Gastrocnemius medialis (tissue), 4 donors: ENCODE measurements around the gene OR10A4.

Source experiments
- CTCF ChIP-seq, 5 experiments: fragments of 450-650 bp in 3 of 5; fragments of 200-600 bp in 2 of 5; sonication (generic) in 2 of 5; IDR thresholded peaks in 4 of 5; conservative IDR thresholded peaks in 1 of 5; 1 replicate in 4 of 5; 2 replicates in 1 of 5; pipeline ENCODE4 v1.5.1; 2016 to 2019; ENCODE audit warnings: antibody characterized with exemption in 5 of 5, mild to moderate bottlenecking in 3 of 5, moderate library complexity in 3 of 5
- POLR2A ChIP-seq, 2 donors: fragments of 450-650 bp; IDR thresholded peaks; one replicate each; pipeline ENCODE4 v1.6.1; 2017; ENCODE audit warnings: antibody characterized with exemption in 2 of 2, mild to moderate bottlenecking in 2 of 2, moderate library complexity in 2 of 2

GRCh38 chr11:6920702-6921101, 44.3 kb downstream of the OR10A4 start, which contains the start of gene OR2D3:
- TF ChIP-seq POLR2A (IDR thresholded peaks at IDR 0.05) (no peak), CTCF (IDR thresholded peaks at IDR 0.05 in 4 of 5, conservative IDR thresholded peaks at IDR 0.05 in 1 of 5) (no peak)
